Prostate gland (tissue), 2 donors: ENCODE measurements around the gene CD38.

Experiments used
- POLR2A ChIP-seq: fragments of 450-650 bp; IDR thresholded peaks from one replicate; pipeline ENCODE4 v1.6.1; 2016; ENCODE audit warnings: antibody characterized with exemption, mild to moderate bottlenecking
- POLR2AphosphoS5 ChIP-seq: sonication (generic); formaldehyde crosslinking; IDR thresholded peaks from one replicate; pipeline ENCODE4 v1.6.1; 2017; ENCODE audit warnings: antibody characterized with exemption
- TF ChIP-seq, protein P1 (sequence below), 4 experiments: fragments of 200-600 bp in 2 of 4; fragments of 450-650 bp in 2 of 4; sonication (generic) in 2 of 4; IDR thresholded peaks; 1 replicate in 3 of 4; 2 replicates in 1 of 4; pipeline ENCODE4 v1.5.1; 2016 to 2019; ENCODE audit warnings: antibody characterized with exemption in 4 of 4, mild to moderate bottlenecking in 2 of 4, moderate library complexity in 2 of 4

GRCh38 chr4:15729910-15730533, 48.1 kb upstream of the CD38 start:
- TF ChIP-seq, protein P1, sequence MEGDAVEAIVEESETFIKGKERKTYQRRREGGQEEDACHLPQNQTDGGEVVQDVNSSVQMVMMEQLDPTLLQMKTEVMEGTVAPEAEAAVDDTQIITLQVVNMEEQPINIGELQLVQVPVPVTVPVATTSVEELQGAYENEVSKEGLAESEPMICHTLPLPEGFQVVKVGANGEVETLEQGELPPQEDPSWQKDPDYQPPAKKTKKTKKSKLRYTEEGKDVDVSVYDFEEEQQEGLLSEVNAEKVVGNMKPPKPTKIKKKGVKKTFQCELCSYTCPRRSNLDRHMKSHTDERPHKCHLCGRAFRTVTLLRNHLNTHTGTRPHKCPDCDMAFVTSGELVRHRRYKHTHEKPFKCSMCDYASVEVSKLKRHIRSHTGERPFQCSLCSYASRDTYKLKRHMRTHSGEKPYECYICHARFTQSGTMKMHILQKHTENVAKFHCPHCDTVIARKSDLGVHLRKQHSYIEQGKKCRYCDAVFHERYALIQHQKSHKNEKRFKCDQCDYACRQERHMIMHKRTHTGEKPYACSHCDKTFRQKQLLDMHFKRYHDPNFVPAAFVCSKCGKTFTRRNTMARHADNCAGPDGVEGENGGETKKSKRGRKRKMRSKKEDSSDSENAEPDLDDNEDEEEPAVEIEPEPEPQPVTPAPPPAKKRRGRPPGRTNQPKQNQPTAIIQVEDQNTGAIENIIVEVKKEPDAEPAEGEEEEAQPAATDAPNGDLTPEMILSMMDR (IDR thresholded peaks at IDR 0.05): peak; percentile 71 to 83 (median 78)
- TF ChIP-seq POLR2AphosphoS5: no peak
- no peak for TF ChIP-seq POLR2A
